ENCODE results near the gene IFI27L1. TPM values are rescaled to one million over a fixed set of nuclear protein-coding genes. Genes with fewer than 3 reads are reported as not detected.

IFI27L1 gene
- total and polyA plus RNA-seq, 2 of the 13 experiments (the other 11 are each of a cell fraction or from before 2014, with no cell fraction given) = 11.9 to 19.0 TPM

DNA sequence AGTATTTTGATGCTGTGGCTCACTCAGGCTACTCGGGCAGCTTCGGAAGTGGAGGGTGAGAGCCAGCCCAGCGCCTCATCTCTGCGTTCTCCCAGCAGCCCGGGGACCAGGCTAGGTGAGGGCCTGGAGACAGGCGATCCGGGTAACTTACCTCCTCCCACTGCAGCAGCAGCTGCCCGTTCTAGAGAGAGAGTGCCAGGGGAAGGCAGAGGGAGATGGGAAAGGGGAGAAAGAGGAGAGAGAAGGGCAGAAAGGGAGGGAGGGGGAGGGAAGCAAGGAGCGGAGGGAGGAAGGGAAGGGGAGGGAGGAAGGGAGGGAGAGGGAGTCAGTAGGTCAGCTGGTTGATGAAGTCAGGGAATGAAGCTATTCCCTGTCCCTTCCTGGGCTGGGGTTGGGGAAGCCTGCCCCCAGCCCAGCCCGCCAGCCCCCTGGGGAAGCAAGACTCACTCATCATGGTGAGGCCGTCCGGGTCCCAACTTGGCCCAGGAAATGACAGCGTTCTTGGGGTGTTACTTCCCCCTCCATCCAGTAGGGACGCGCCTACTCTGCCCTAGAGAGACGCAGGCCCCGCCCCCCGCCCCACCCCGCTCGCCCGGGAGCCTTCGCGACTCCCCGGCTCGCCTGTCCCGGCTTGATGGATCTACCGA, 48.1 kb downstream of the IFI27L1 start, which contains the start of gene IFI27L2 (continued):
- TF ChIP-seq, protein P1, sequence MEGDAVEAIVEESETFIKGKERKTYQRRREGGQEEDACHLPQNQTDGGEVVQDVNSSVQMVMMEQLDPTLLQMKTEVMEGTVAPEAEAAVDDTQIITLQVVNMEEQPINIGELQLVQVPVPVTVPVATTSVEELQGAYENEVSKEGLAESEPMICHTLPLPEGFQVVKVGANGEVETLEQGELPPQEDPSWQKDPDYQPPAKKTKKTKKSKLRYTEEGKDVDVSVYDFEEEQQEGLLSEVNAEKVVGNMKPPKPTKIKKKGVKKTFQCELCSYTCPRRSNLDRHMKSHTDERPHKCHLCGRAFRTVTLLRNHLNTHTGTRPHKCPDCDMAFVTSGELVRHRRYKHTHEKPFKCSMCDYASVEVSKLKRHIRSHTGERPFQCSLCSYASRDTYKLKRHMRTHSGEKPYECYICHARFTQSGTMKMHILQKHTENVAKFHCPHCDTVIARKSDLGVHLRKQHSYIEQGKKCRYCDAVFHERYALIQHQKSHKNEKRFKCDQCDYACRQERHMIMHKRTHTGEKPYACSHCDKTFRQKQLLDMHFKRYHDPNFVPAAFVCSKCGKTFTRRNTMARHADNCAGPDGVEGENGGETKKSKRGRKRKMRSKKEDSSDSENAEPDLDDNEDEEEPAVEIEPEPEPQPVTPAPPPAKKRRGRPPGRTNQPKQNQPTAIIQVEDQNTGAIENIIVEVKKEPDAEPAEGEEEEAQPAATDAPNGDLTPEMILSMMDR (CRISPR knock-in tag; IDR thresholded peaks at IDR 0.05) = 0 out of 2 replicates have a peak, but pooled peaks have one; percentile 9
- TF ChIP-seq ZNF558 (CRISPR knock-in tag; IDR thresholded peaks at IDR 0.05; ENCODE audit: borderline replicate concordance) (no peak), ZNF883 (CRISPR knock-in tag; IDR thresholded peaks at IDR 0.05; ENCODE audit: not compliant biosample characterization) (no peak), HNRNPK (IDR thresholded peaks at IDR 0.05; ENCODE audit: low read depth, low read length, poor library complexity, severe bottlenecking) (peak; percentile 18), GABPB1 (CRISPR knock-in tag; IDR thresholded peaks at IDR 0.05) (peak; percentile 29; the same call in 1 of the 2 replicates), ZNF589 (CRISPR knock-in tag; conservative IDR thresholded peaks at IDR 0.05) (no peak), ZNF879 (CRISPR knock-in tag; IDR thresholded peaks at IDR 0.05) (no peak), ZNF570 (CRISPR knock-in tag; IDR thresholded peaks at IDR 0.05; ENCODE audit: borderline replicate concordance) (no peak), ZFP62 (CRISPR knock-in tag; IDR thresholded peaks at IDR 0.05) (no peak), RNF2 (conservative IDR thresholded peaks at IDR 0.05; ENCODE audit: low read depth) (no peak)

DNA sequence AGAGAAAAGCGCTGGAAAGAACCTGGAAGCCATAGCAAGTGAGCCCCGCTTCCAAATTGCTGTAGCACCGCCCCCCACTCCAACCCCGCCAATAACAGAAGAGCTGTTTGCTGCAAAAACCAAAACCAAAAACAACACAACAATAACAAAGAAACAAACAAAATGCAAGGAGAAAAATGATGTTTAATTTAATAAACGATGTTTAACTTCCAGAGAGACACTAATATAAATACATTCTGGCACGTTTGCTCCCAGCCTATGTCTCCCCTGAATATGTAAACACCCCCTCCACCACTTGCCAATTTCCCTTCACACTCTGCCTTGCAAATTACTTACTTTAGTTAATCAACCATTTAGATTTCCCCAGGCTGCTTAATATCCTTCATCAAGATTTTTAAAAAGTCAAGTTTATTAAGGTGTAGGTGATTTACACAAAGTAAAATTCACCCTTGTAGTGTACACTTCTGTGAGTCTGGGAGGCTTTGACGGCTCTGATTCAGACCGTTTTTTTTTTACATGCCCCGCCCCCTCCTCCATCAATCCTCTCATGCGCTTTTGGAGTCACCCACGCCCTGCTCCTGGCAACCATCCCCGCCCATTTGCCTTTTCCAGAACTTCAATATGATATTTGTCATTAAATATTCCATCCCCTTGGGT, 48.8 kb downstream of the IFI27L1 start:
- ChIA-PET CTCF (ENCODE audit: low intra/inter-chr PET ratio, low total read pairs) (no interaction called here), POLR2A (no interaction called here)
- FAIRE-seq = no peak
- Histone ChIP-seq H4K20me1 (ENCODE audit: insufficient read depth, low read length) (no peaks in the 10 kb centered on the region), H3K9ac (ENCODE audit: insufficient read depth, low read depth, low read length) (no peak overlapping the region), H3K4me2 (ENCODE audit: low read depth, low read length) (peak overlapping the region; percentile 90), H3K9me3 (ENCODE audit: low read length) (no peaks in the 10 kb centered on the region), H3K36me3 (replicated peaks in 1 of 2; ENCODE audit: control insufficient read depth in 1 of 2, insufficient read depth in 2 of 2, low read length in 2 of 2) (no peaks in the 10 kb centered on the region), H3K4me3 (replicated peaks in 1 of 3; ENCODE audit: insufficient read depth in 1 of 3, low read depth in 2 of 3, low read length in 3 of 3) (peak overlapping the region; percentile 46 to 72 (median 53)), H2AFZ (ENCODE audit: low read length) (peak overlapping the region; percentile 59), H3K27ac (ENCODE audit: extremely low read length, insufficient read depth, low read length) (no peak overlapping the region), H3K4me1 (ENCODE audit: insufficient read depth, low read length) (peaks cover 18% of the 10 kb centered on the region), H3K27me3 (ENCODE audit: control insufficient read depth in 1 of 2, insufficient read depth in 2 of 2, low read length in 2 of 2) (peaks cover 0 to 15% of the 10 kb centered on the region in 2 experiments; a peak in 4 of 5 replicates), H3K79me2 (ENCODE audit: insufficient read depth, low read length) (no peaks in the 10 kb centered on the region)
- 0% methylated on average over 12 of the region's 12 CpGs for WGBS (ENCODE audit: low lambda C conversion rate)
- in situ Hi-C loops (cut with HindIII; ENCODE audit: extremely low pct_ligation_motif_present, low pct_unique_long_range_greater_than_20kb) = no loop called here
- no TSS peak for BruUV-seq (replicated peaks)
- ATAC-seq = no peak
- no peak for DNase-seq (ENCODE audit: low spot score)
- intact Hi-C loops (cut with micrococcal nuclease; ENCODE audit: unreplicated experiment) = loop anchor here (5.0 to 10.0 kb wide), 3 partner anchors 48 to 245 kb away; partner anchors contain the start of genes DDX24 and IFI27L1
- TF ChIP-seq, protein P2, sequence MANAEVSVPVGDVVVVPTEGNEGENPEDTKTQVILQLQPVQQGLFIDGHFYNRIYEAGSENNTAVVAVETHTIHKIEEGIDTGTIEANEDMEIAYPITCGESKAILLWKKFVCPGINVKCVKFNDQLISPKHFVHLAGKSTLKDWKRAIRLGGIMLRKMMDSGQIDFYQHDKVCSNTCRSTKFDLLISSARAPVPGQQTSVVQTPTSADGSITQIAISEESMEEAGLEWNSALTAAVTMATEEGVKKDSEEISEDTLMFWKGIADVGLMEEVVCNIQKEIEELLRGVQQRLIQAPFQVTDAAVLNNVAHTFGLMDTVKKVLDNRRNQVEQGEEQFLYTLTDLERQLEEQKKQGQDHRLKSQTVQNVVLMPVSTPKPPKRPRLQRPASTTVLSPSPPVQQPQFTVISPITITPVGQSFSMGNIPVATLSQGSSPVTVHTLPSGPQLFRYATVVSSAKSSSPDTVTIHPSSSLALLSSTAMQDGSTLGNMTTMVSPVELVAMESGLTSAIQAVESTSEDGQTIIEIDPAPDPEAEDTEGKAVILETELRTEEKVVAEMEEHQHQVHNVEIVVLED (CRISPR knock-in tag; IDR thresholded peaks at IDR 0.05; ENCODE audit: borderline replicate concordance) = no peak
- TF ChIP-seq, protein P3, sequence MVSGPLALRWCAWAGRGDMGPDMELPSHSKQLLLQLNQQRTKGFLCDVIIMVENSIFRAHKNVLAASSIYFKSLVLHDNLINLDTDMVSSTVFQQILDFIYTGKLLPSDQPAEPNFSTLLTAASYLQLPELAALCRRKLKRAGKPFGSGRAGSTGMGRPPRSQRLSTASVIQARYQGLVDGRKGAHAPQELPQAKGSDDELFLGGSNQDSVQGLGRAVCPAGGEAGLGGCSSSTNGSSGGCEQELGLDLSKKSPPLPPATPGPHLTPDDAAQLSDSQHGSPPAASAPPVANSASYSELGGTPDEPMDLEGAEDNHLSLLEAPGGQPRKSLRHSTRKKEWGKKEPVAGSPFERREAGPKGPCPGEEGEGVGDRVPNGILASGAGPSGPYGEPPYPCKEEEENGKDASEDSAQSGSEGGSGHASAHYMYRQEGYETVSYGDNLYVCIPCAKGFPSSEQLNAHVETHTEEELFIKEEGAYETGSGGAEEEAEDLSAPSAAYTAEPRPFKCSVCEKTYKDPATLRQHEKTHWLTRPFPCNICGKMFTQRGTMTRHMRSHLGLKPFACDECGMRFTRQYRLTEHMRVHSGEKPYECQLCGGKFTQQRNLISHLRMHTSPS (CRISPR knock-in tag; IDR thresholded peaks at IDR 0.05; ENCODE audit: low read depth) = no peak
- TF ChIP-seq MTA3 (CRISPR knock-in tag; IDR thresholded peaks at IDR 0.05) = no peak
- TF ChIP-seq DBP (CRISPR knock-in tag; IDR thresholded peaks at IDR 0.05; ENCODE audit: not compliant biosample characterization) = no peak
- TF ChIP-seq MAF1 (CRISPR knock-in tag; IDR thresholded peaks at IDR 0.05; ENCODE audit: borderline replicate concordance) = 0 out of 2 replicates have a peak, but pooled peaks have one; percentile 11
